ENCODE results near the gene ERC2.

The ERC2 gene

DNA sequence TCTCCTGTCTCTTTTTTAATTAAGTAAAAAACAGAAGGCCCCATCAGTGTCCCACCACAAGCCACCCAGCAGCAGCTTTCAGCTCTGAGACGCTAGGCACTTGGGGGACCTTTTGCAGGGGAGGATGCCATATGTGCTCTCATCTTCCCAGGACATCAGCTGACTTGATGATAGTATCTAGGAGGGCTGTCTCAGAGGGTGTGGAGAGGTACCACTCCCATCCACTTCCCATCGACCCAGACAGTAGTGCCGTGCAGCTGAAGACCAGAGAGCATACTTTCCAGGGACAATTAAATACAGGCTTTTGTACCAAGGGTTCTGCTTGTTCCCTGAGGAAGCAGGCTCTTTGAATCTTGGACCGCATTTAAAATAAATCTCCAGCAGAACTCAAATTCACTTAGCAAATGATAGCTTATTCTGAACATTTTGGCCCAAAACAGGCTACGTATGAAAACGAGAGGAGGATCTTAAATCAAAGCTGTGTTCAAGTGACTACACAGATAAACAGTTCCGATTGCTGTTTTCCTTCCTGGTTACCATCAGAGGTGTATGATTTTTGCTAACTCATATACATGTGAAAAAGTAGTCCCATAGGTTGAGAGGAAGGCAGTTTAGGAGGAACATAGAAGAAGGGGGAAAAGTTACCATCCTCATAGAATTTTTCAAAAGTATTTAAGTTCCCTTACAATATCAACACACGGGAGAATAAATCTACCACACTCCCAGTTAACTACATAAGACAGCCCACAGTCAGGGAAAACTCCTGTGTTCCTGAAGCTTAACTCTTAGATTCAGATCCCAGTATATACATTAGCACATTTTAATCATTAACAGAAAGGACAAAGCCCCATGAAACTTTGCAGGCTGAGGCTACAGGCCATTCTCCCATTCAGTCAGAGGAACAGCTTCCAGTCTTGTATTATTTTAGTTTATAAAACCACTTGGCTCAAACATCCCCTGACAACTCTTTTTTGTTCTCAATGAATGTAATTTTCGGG is 990.7 kb downstream of the ERC2 start:
- Histone ChIP-seq H3K4me1 (ENCODE audit: insufficient read depth, low read length, severe bottlenecking) (peaks cover 6% of the 10 kb centered on the region), H3K9me2 (ENCODE audit: low read depth, low read length) (no peaks in the 10 kb centered on the region), H3K9me3 (ENCODE audit: low read length) (no peaks in the 10 kb centered on the region), H3K9ac (ENCODE audit: low read length) (no peak overlapping the region), H3K36me3 (ENCODE audit: insufficient read depth, low read length) (peaks cover 21% of the 10 kb centered on the region), H4K20me1 (ENCODE audit: insufficient read depth, low read length) (no peaks in the 10 kb centered on the region), H3K79me2 (ENCODE audit: insufficient read depth, low read length) (no peaks in the 10 kb centered on the region), H3F3A (ENCODE audit: insufficient read depth, low read length) (no peaks in the 10 kb centered on the region), H3K4me2 (ENCODE audit: low read length) (no peak overlapping the region), H3K4me3 (ENCODE audit: low read depth, low read length, poor library complexity, severe bottlenecking) (no peak overlapping the region), H3K27me3 (ENCODE audit: insufficient read depth, low read length) (no peaks in the 10 kb centered on the region), H2AFZ (ENCODE audit: low read length) (no peak overlapping the region), H3K27ac (ENCODE audit: low read depth, low read length, poor library complexity, severe bottlenecking) (no peak overlapping the region)
- no peak for TF ChIP-seq CTCF (IDR thresholded peaks at IDR 0.05; ENCODE audit: low read length)
- TF ChIP-seq EZH2 (IDR thresholded peaks at IDR 0.05; ENCODE audit: borderline replicate concordance, low read length): no peak

DNA sequence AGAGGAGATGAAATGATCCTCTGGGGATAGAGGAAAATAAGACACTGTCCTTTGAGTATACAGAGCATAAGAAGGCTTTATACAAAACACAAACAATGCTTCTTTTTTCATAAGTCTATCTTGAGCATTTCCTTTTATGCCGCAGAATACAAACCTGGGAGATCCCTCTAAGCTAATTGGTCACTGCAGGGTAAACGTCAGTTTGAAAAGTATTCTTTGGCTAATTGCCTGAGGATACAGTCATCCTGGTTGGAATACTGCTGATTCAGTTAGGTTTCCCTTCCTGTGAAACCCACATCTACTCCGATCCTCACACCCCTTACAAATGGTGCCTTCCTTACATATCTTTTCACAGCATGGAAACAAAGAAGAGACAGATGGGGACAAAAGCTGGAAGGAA is 991.8 kb downstream of the ERC2 start:
- H3F3A ChIP-seq (ENCODE audit: insufficient read depth, low read length): no peaks in the 10 kb centered on the region
- no peak overlapping the region for H3K4me2 ChIP-seq (ENCODE audit: low read length)
- H3K36me3 ChIP-seq (ENCODE audit: insufficient read depth, low read length): peaks cover 21% of the 10 kb centered on the region
- no peaks in the 10 kb centered on the region for H3K9me3 ChIP-seq (ENCODE audit: low read length)
- no peaks in the 10 kb centered on the region for H3K4me1 ChIP-seq (ENCODE audit: insufficient read depth, low read length, severe bottlenecking)
- H3K9ac ChIP-seq (ENCODE audit: low read length): no peak overlapping the region
- H2AFZ ChIP-seq (ENCODE audit: low read length): no peak overlapping the region
- no peaks in the 10 kb centered on the region for H3K9me2 ChIP-seq (ENCODE audit: low read depth, low read length)
- no peak for TF ChIP-seq CTCF (IDR thresholded peaks at IDR 0.05; ENCODE audit: low read length)
- TF ChIP-seq EZH2 (IDR thresholded peaks at IDR 0.05; ENCODE audit: borderline replicate concordance, low read length): no peak
- H4K20me1 ChIP-seq (ENCODE audit: insufficient read depth, low read length): no peaks in the 10 kb centered on the region
- H3K79me2 ChIP-seq (ENCODE audit: insufficient read depth, low read length): no peaks in the 10 kb centered on the region
- H3K27ac ChIP-seq (ENCODE audit: low read depth, low read length, poor library complexity, severe bottlenecking): no peak overlapping the region
- H3K4me3 ChIP-seq (ENCODE audit: low read depth, low read length, poor library complexity, severe bottlenecking): no peak overlapping the region
- H3K27me3 ChIP-seq (ENCODE audit: insufficient read depth, low read length): no peaks in the 10 kb centered on the region

DNA sequence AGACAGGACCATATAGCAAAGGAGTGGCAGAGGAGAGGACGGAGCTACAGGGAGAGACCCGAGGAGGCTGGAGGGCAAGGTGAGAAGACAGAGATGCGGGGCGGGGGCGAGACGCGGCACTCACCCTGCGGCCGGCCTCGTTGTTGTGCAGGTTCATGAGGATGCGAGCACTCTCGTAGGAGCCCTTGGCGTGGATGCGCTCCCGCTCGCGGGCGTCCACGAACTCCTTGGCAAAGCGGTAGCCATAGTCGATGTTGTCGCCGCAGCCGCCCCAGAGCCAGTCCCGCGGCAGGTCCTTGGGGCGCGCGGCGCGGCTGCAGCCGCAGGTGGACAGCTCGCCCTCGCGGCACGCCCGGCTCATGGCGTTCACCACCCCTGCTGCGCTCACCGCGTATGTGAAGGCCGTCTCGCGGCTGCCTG is 994.0 kb downstream of the ERC2 start:
- H3K4me1 ChIP-seq (ENCODE audit: insufficient read depth, low read length, severe bottlenecking): no peaks in the 10 kb centered on the region

More for the DNA sequence above, 994.0 kb downstream of the ERC2 start:
- H3K79me2 ChIP-seq (ENCODE audit: insufficient read depth, low read length): no peaks in the 10 kb centered on the region
- H3K9ac ChIP-seq (ENCODE audit: low read length): no peak overlapping the region
- no peaks in the 10 kb centered on the region for H4K20me1 ChIP-seq (ENCODE audit: insufficient read depth, low read length)
- H3K4me3 ChIP-seq (ENCODE audit: low read depth, low read length, poor library complexity, severe bottlenecking): no peak overlapping the region
- peaks cover 26% of the 10 kb centered on the region for H3K36me3 ChIP-seq (ENCODE audit: insufficient read depth, low read length)
- no peaks in the 10 kb centered on the region for H3K27me3 ChIP-seq (ENCODE audit: insufficient read depth, low read length)
- H3K9me3 ChIP-seq (ENCODE audit: low read length): no peaks in the 10 kb centered on the region
- no peaks in the 10 kb centered on the region for H3K9me2 ChIP-seq (ENCODE audit: low read depth, low read length)
- no peak overlapping the region for H3K4me2 ChIP-seq (ENCODE audit: low read length)
- H3F3A ChIP-seq (ENCODE audit: insufficient read depth, low read length): no peaks in the 10 kb centered on the region
- H2AFZ ChIP-seq (ENCODE audit: low read length): no peak overlapping the region
- no peak overlapping the region for H3K27ac ChIP-seq (ENCODE audit: low read depth, low read length, poor library complexity, severe bottlenecking)
- TF ChIP-seq EZH2 (IDR thresholded peaks at IDR 0.05; ENCODE audit: borderline replicate concordance, low read length) (no peak), CTCF (IDR thresholded peaks at IDR 0.05; ENCODE audit: low read length) (no peak)
